Mesendoderm (in vitro differentiated cells): ENCODE measurements around the gene ZNF628. TPM values are rescaled to one million over a fixed set of nuclear protein-coding genes. Genes with fewer than 3 reads are reported as not detected.

Experiments used
- DNase-seq: peaks from one replicate; pipeline ENCODE4 v3.0.0; 2013
- H2AK5ac ChIP-seq: 2 replicates; pipeline ENCODE4 v1.6.1; 2013; ENCODE audit warnings: low read length, inconsistent platforms
- H2BK120ac ChIP-seq: 2 replicates; pipeline ENCODE4 v1.6.1; 2013; ENCODE audit warnings: low read depth, mild to moderate bottlenecking, low read length, moderate library complexity, mixed read lengths
- H2BK15ac ChIP-seq: replicated peaks from 2 replicates; pipeline ENCODE4 v1.6.1; 2013; ENCODE audit warnings: low read depth, mild to moderate bottlenecking, moderate library complexity
- H2BK5ac ChIP-seq: 2 replicates; pipeline ENCODE4 v1.6.1; 2013; ENCODE audit warnings: low read length, inconsistent platforms
- H3K18ac ChIP-seq: 2 replicates; pipeline ENCODE4 v1.6.1; 2013; ENCODE audit warnings: mild to moderate bottlenecking, low read length, mixed read lengths
- H3K23ac ChIP-seq: one replicate; pipeline ENCODE4 v1.6.1; 2013; ENCODE audit warnings: low read length
- H3K27ac ChIP-seq: 2 replicates; pipeline ENCODE4 v1.5.1; 2013; ENCODE audit warnings: low read depth, mild to moderate bottlenecking, inconsistent platforms, low read length, moderate library complexity
- H3K27me3 ChIP-seq: 2 replicates; pipeline ENCODE4 v1.6.1; 2013; ENCODE audit warnings: low read length, control low read depth, mild to moderate bottlenecking, inconsistent platforms; ENCODE audit not compliant: insufficient read depth, poor library complexity
- H3K36me3 ChIP-seq: 2 replicates; pipeline ENCODE4 v1.6.1; 2013; ENCODE audit warnings: low read length, inconsistent platforms; ENCODE audit not compliant: control insufficient read depth, insufficient read depth
- H3K4ac ChIP-seq: one replicate; pipeline ENCODE4 v1.6.1; 2013; ENCODE audit warnings: low read depth, mild to moderate bottlenecking, low read length, moderate library complexity
- H3K4me1 ChIP-seq: 2 replicates; pipeline ENCODE4 v1.6.1; 2013; ENCODE audit warnings: low read depth, low read length, inconsistent platforms; ENCODE audit not compliant: control insufficient read depth
- H3K4me2 ChIP-seq: 2 replicates; pipeline ENCODE4 v1.6.1; 2013; ENCODE audit warnings: low read length
- H3K4me3 ChIP-seq: 2 replicates; pipeline ENCODE4 v1.5.1; 2013; ENCODE audit warnings: mild to moderate bottlenecking, low read length
- H3K56ac ChIP-seq: one replicate; pipeline ENCODE4 v1.6.1; 2013; ENCODE audit warnings: low read length
- H3K79me1 ChIP-seq: 2 replicates; pipeline ENCODE4 v1.6.1; 2013; ENCODE audit warnings: low read length, inconsistent platforms
- H3K79me2 ChIP-seq: 2 replicates; pipeline ENCODE4 v1.6.1; 2013; ENCODE audit warnings: mild to moderate bottlenecking, low read length; ENCODE audit not compliant: control insufficient read depth, insufficient read depth
- H3K9ac ChIP-seq: 2 replicates; pipeline ENCODE4 v1.6.1; 2013; ENCODE audit warnings: low read length, inconsistent platforms
- H4K5ac ChIP-seq: one replicate; pipeline ENCODE4 v1.6.1; 2013; ENCODE audit warnings: low read length
- H4K8ac ChIP-seq: one replicate; pipeline ENCODE4 v1.6.1; 2013; ENCODE audit warnings: low read depth, mild to moderate bottlenecking, control low read depth, low read length, moderate library complexity
- WGBS: extraction: QIAGEN DNeasy Blood & Tissue Kit; methylation state at CpG from one replicate; pipeline ENCODE4 v1.1.7; 2013; ENCODE audit warnings: low lambda C conversion rate, missing lambda C conversion rate; ENCODE audit not compliant: insufficient coverage; ENCODE audit errors: extremely low coverage; 5-methylcytosine and 5-hydroxymethylcytosine counted together
- polyA plus RNA-seq, 2 experiments: library from polyadenylated mRNA; stranded (reverse); fragments of 200-250 nt; gene quantifications; one replicate each; pipeline ENCODE4 v1.2.3, GENCODE V29; 2013

ZNF628 gene
- 7.8 TPM for polyA plus RNA-seq (2013, experiment 1 of 2)
- 8.9 TPM for polyA plus RNA-seq (2013, experiment 2 of 2)

DNA sequence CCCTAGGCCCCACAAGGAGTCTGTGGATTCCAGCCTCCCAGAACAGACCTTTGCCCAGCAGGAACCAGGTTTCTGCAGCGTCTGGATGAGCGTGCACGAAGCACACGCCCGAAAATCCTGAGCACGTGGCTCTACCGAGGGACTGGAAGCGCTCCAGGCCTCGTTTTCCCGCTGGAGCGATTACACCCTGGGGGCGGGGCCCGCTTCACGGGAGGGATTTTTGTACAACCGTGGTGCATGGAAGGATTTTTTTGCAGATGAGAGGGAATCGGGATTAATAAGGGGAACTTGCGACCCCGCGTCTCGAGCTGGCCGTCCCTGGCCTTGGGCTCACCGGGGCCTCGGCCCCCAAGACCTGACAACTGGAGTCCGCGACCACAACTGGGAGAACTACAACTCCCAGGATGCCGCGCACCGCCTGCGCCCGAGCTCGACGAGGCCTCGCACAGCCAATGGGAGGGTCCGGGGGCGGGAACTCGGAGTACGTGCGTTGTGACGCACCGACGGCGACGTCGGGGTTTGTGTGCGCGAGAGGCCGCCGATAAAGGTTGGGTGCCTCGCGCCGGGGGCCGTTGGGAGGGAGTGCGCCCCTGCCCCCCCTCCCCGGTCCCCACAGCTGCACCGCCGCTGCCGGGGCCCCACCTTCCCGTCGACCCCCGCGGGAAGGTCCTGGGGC lies at the start of gene ZNF628:
TSS of gene ZNF628 (plus strand) at position 518 of the 676 bp plus-strand sequence. CDS start 3,294 bp downstream, outside the sequence.
- Histone ChIP-seq H3K56ac (peak within 1 kb of the TSS; percentile 90), H3K36me3 (no peaks in the 10 kb centered on the region), H3K4ac (peak within 1 kb of the TSS; percentile 57), H2BK120ac (peak within 1 kb of the TSS; percentile 86), H4K5ac (peak within 1 kb of the TSS; percentile 84), H2BK5ac (no peak within 1 kb of the TSS), H3K27me3 (no peaks in the 10 kb centered on the region), H3K4me1 (peaks cover 2% of the 10 kb centered on the region), H3K27ac (peak within 1 kb of the TSS; percentile 76), H3K9ac (peak within 1 kb of the TSS; percentile 84), H3K79me1 (peaks cover 9% of the 10 kb centered on the region), H4K8ac (peak within 1 kb of the TSS; percentile 98), H2BK15ac (no peak within 1 kb of the TSS), H3K4me3 (peak within 1 kb of the TSS; percentile 86), H3K23ac (no peak within 1 kb of the TSS), H2AK5ac (no peak within 1 kb of the TSS), H3K79me2 (peaks cover 2% of the 10 kb centered on the region), H3K18ac (peak within 1 kb of the TSS; percentile 95), H3K4me2 (peak within 1 kb of the TSS; percentile 75)
- WGBS, result no CpG with 5 or more reads among the region's 61 CpGs
- DNase-seq, result peak; percentile 99

DNA sequence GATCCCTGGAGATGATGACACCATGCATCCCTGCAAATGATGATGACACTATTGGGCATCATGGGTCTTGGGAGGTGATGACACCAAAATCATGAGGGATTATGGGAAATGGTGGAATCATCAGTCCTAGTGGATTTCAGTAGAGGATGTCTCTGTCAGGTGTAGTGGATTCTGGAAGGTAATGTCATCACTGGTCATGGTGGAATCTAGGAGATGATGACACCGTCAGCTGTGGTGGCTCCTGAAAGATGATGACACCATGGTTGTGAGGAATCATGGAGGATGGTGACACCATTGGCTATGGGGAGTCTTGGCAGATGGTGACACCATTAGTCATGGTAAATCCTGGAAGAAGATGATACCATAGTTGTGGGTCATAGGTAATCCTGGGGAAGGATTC lies 45.2 kb upstream of the ZNF628 start:
- no peak overlapping the region for H3K18ac ChIP-seq
- WGBS, result no CpG with 5 or more reads among the region's 1 CpG
- no peaks in the 10 kb centered on the region for H3K79me2 ChIP-seq
- no peak overlapping the region for H3K27ac ChIP-seq
- no peak overlapping the region for H3K4me2 ChIP-seq
- H2BK15ac ChIP-seq, result no peak overlapping the region
- H3K4ac ChIP-seq, result no peak overlapping the region
- no peak for DNase-seq
- H3K23ac ChIP-seq, result no peak overlapping the region
- no peak overlapping the region for H4K8ac ChIP-seq
- H3K27me3 ChIP-seq, result no peaks in the 10 kb centered on the region
- no peaks in the 10 kb centered on the region for H3K4me1 ChIP-seq
- H3K56ac ChIP-seq, result no peak overlapping the region
- H3K9ac ChIP-seq, result no peak overlapping the region
- H2BK120ac ChIP-seq, result no peak overlapping the region
- no peak overlapping the region for H2AK5ac ChIP-seq
- no peak overlapping the region for H2BK5ac ChIP-seq
- H4K5ac ChIP-seq, result no peak overlapping the region
- H3K36me3 ChIP-seq, result no peaks in the 10 kb centered on the region
- H3K79me1 ChIP-seq, result no peaks in the 10 kb centered on the region
- no peak overlapping the region for H3K4me3 ChIP-seq

DNA sequence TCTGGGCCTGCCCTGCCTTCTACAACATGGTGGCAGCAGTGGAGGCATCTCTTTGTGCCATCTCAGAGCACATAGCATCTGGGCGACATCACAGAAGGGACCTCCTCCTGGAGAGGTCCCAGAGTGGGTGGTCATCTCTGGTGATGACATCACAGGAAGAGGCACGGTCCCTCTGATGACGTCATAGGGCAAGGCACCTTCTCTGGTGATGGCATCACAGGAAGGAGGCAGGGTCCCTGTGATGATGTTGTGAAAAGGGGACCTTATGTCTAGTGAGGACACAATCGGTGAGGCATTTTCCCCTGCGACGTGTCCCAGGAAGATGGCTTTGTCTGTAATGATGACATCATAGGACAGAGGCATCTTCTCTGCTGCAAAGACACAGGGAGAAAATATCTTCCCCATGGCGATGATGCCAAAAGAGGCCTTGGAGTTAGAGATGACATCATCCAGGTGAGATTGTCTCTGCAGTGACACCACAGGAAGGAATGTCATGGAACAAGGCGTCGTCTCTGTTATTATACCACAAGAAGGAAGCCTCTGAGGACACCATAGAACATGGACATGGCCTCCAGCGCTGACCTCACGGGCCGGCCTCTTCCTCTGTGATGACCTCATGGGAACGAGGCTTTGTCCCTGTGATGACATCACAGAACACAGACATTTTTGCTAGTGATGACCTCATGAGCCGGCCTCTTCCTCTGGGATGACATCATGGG lies 44.0 kb upstream of the ZNF628 start:
- Histone ChIP-seq H3K27ac (no peak overlapping the region), H2AK5ac (no peak overlapping the region), H3K23ac (no peak overlapping the region), H2BK5ac (no peak overlapping the region), H2BK120ac (no peak overlapping the region), H3K36me3 (no peaks in the 10 kb centered on the region), H3K18ac (no peak overlapping the region), H4K5ac (no peak overlapping the region), H3K4me2 (no peak overlapping the region), H3K9ac (no peak overlapping the region), H3K56ac (no peak overlapping the region), H3K79me2 (no peaks in the 10 kb centered on the region), H3K27me3 (no peaks in the 10 kb centered on the region), H3K4me1 (no peaks in the 10 kb centered on the region), H3K4me3 (no peak overlapping the region), H2BK15ac (no peak overlapping the region), H3K4ac (no peak overlapping the region), H3K79me1 (no peaks in the 10 kb centered on the region), H4K8ac (no peak overlapping the region)
- no CpG with 5 or more reads among the region's 14 CpGs for WGBS
- DNase-seq, result no peak

GRCh38 chr19:55433292-55433691 lies 43.1 kb upstream of the ZNF628 start:
- Histone ChIP-seq H3K4me3 (no peak overlapping the region), H2AK5ac (no peak overlapping the region), H3K36me3 (no peaks in the 10 kb centered on the region), H3K4ac (no peak overlapping the region), H2BK120ac (no peak overlapping the region), H2BK15ac (no peak overlapping the region), H3K27ac (no peak overlapping the region), H3K4me2 (no peak overlapping the region), H4K5ac (no peak overlapping the region), H3K23ac (no peak overlapping the region), H3K9ac (no peak overlapping the region), H4K8ac (no peak overlapping the region), H2BK5ac (no peak overlapping the region), H3K27me3 (no peaks in the 10 kb centered on the region), H3K79me1 (no peaks in the 10 kb centered on the region), H3K56ac (no peak overlapping the region), H3K79me2 (no peaks in the 10 kb centered on the region), H3K4me1 (no peaks in the 10 kb centered on the region), H3K18ac (no peak overlapping the region)
- no peak for DNase-seq
- WGBS, result no CpG with 5 or more reads among the region's 48 CpGs

GRCh38 chr19:55434356-55434919 lies 42.0 kb upstream of the ZNF628 start:
- Histone ChIP-seq H3K4me3 (no peak overlapping the region), H2BK5ac (no peak overlapping the region), H2AK5ac (no peak overlapping the region), H3K79me2 (no peaks in the 10 kb centered on the region), H3K27me3 (no peaks in the 10 kb centered on the region), H4K5ac (no peak overlapping the region), H3K4me2 (no peak overlapping the region), H3K4me1 (no peaks in the 10 kb centered on the region), H2BK120ac (no peak overlapping the region), H4K8ac (no peak overlapping the region), H3K4ac (no peak overlapping the region), H3K36me3 (no peaks in the 10 kb centered on the region), H2BK15ac (no peak overlapping the region), H3K27ac (no peak overlapping the region), H3K79me1 (no peaks in the 10 kb centered on the region), H3K56ac (no peak overlapping the region), H3K18ac (no peak overlapping the region), H3K23ac (no peak overlapping the region), H3K9ac (no peak overlapping the region)
- WGBS, result 90% methylated on average over 1 of the region's 4 CpGs
- DNase-seq, result no peak
